ENCODE data around the gene SELENOK. TPM values are rescaled to one million over a fixed set of nuclear protein-coding genes. Genes with fewer than 3 reads are reported as not detected.

SELENOK gene
- total RNA-seq, 1 donor from 2014 or later: 58.4 TPM

DNA sequence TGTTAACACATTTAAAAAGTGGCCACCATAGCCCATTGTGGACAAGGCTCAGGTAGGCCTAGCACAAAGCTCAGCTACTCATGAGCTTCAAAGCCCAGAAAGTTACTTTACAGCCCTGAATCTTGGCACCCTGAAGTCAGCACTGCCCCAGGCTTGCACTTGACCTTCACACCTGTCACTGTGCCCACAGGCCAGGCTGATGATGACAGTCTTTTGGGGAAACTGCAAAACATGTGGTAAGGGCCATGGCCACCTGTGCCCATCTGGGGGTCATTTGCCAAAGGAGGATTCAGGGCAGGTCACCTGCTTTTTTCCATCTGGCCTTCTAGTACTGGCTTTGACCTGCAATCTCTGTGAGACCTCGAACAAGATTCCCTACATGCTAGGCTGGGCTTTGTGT is 56.4 kb downstream of the SELENOK start:
- TF ChIP-seq, protein P1, sequence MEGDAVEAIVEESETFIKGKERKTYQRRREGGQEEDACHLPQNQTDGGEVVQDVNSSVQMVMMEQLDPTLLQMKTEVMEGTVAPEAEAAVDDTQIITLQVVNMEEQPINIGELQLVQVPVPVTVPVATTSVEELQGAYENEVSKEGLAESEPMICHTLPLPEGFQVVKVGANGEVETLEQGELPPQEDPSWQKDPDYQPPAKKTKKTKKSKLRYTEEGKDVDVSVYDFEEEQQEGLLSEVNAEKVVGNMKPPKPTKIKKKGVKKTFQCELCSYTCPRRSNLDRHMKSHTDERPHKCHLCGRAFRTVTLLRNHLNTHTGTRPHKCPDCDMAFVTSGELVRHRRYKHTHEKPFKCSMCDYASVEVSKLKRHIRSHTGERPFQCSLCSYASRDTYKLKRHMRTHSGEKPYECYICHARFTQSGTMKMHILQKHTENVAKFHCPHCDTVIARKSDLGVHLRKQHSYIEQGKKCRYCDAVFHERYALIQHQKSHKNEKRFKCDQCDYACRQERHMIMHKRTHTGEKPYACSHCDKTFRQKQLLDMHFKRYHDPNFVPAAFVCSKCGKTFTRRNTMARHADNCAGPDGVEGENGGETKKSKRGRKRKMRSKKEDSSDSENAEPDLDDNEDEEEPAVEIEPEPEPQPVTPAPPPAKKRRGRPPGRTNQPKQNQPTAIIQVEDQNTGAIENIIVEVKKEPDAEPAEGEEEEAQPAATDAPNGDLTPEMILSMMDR (IDR thresholded peaks at IDR 0.05; ENCODE audit: insufficient read depth, low read length, poor library complexity, severe bottlenecking): no peak
- H3K27me3 ChIP-seq (ENCODE audit: control insufficient read depth, insufficient read depth, low read length): no peaks in the 10 kb centered on the region
- no peak overlapping the region for H3K4me3 ChIP-seq (ENCODE audit: low read depth, low read length)
- DNase-seq (ENCODE audit: low read depth): no peak
- no peaks in the 10 kb centered on the region for H3K36me3 ChIP-seq (ENCODE audit: control insufficient read depth, insufficient read depth, low read length)

DNA sequence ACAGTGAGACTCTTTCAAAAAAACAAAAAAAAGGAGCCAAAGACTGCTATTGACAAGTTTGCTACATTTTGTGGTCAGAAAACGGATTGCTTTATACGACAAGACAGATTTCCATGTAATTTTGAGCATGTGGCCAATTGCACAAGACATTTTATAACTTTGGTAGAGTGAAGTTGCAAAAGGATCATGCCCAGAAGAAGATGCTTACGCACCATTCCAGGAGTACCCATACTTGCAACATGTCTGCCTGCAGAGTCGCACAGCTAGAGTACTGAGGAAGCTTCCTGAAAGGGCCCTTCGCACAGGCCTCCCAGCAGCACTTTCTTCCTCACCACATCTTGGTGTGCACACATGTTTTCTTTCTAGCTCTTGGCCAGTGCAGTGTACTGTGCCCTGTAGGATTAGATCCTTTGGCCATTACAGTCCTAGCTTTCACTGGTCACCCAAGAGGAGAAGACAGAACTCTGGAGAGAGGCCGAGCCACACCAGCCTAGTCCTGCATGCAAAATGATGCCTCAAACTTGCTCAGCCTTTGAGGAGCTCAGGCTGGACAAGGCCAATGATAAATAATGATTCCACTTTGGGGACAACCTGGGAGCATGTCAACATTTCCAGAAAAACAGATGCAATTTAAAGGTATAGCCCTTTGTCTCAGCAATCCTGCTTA is 57.1 kb downstream of the SELENOK start:
- TF ChIP-seq, protein P1 (IDR thresholded peaks at IDR 0.05; ENCODE audit: insufficient read depth, low read length, poor library complexity, severe bottlenecking): no peak

More for the DNA sequence above, 57.1 kb downstream of the SELENOK start:
- H3K36me3 ChIP-seq (ENCODE audit: control insufficient read depth, insufficient read depth, low read length): no peaks in the 10 kb centered on the region
- DNase-seq (ENCODE audit: low read depth): no peak
- no peak overlapping the region for H3K4me3 ChIP-seq (ENCODE audit: low read depth, low read length)
- H3K27me3 ChIP-seq (ENCODE audit: control insufficient read depth, insufficient read depth, low read length): no peaks in the 10 kb centered on the region

Other genes with a start within 250 kb of the SELENOK start
- gene CHDH, start 45.4 kb downstream of the SELENOK start, total RNA-seq: 2.5 and 3.3 TPM in 2 replicates
- gene IL17RB, start 45.3 kb downstream of the SELENOK start, total RNA-seq: 0.04 and 0.27 TPM in 2 replicates
- 31.3 and 39.2 TPM in 2 replicates for gene ACTR8, start 9.7 kb downstream of the SELENOK start, total RNA-seq
- 0.17 and 0.55 TPM in 2 replicates for gene CACNA2D3, start 230.7 kb upstream of the SELENOK start, total RNA-seq

Measured in kidney epithelial cell (primary cell).